Prostate gland (tissue), 2 donors: ENCODE data around the gene CEP20. TPM values are rescaled to one million over a fixed set of nuclear protein-coding genes. Genes with fewer than 3 reads are reported as not detected.
A peak's percentile ranks its signal among the peaks of the same experiment; 100 is the strongest.

ENCODE experiments used
- DNase-seq: peaks from one replicate; pipeline ENCODE4 v3.0.0-alpha.2; 2019; ENCODE audit warnings: low spot score
- H3K27ac ChIP-seq, 2 donors: fragments of 200-600 bp; sonication (generic); 2 replicates each; pipeline ENCODE4 v1.5.1; 2017 to 2019
- H3K27me3 ChIP-seq: fragments of 200-600 bp; sonication (generic); replicated peaks from 2 replicates; pipeline ENCODE4 v1.5.1; 2019; ENCODE audit not compliant: insufficient read depth
- H3K36me3 ChIP-seq, 2 donors: fragments of 200-600 bp; sonication (generic); 1 replicate in 1 of 2; 2 replicates in 1 of 2; pipeline versions ENCODE4 v1.5.1 to v1.8.1; 2017 to 2019
- H3K4me1 ChIP-seq: fragments of 200-600 bp; sonication (generic); replicated peaks from 2 replicates; pipeline ENCODE4 v1.5.1; 2019
- H3K4me3 ChIP-seq, 2 donors: fragments of 200-600 bp; sonication (generic); 2 replicates each; pipeline ENCODE4 v1.5.1; 2017 to 2019
- H3K9me3 ChIP-seq: fragments of 200-600 bp; sonication (generic); 2 replicates; pipeline ENCODE4 v1.5.1; 2017
- POLR2A ChIP-seq: fragments of 450-650 bp; IDR thresholded peaks from one replicate; pipeline ENCODE4 v1.6.1; 2016; ENCODE audit warnings: antibody characterized with exemption, mild to moderate bottlenecking
- POLR2AphosphoS5 ChIP-seq: sonication (generic); formaldehyde crosslinking; IDR thresholded peaks from one replicate; pipeline ENCODE4 v1.6.1; 2017; ENCODE audit warnings: antibody characterized with exemption
- WGBS: methylation state at CpG from one replicate; pipeline ENCODE4 v1.1.5; 2018; 5-methylcytosine and 5-hydroxymethylcytosine counted together
- intact Hi-C: fragments of 100-400 bp; cut with DNase I; formaldehyde crosslinking; loops from one replicate; pipeline ENCODE4 v1.14.2; 2022
- total RNA-seq, 2 donors: library from RNA; depleted of rRNA; stranded (reverse); fragments of >200 nt; gene quantifications; one replicate each; pipeline ENCODE4 v1.1.0, GENCODE V29; 2016
- TF ChIP-seq, protein P1 (sequence below), 4 experiments: fragments of 200-600 bp in 2 of 4; fragments of 450-650 bp in 2 of 4; sonication (generic) in 2 of 4; IDR thresholded peaks; 1 replicate in 3 of 4; 2 replicates in 1 of 4; pipeline ENCODE4 v1.5.1; 2016 to 2019; ENCODE audit warnings: antibody characterized with exemption in 4 of 4, mild to moderate bottlenecking in 2 of 4, moderate library complexity in 2 of 4

The CEP20 gene
- total RNA-seq, 2 donors from 2014 or later, result 30.7 to 33.4 TPM

DNA sequence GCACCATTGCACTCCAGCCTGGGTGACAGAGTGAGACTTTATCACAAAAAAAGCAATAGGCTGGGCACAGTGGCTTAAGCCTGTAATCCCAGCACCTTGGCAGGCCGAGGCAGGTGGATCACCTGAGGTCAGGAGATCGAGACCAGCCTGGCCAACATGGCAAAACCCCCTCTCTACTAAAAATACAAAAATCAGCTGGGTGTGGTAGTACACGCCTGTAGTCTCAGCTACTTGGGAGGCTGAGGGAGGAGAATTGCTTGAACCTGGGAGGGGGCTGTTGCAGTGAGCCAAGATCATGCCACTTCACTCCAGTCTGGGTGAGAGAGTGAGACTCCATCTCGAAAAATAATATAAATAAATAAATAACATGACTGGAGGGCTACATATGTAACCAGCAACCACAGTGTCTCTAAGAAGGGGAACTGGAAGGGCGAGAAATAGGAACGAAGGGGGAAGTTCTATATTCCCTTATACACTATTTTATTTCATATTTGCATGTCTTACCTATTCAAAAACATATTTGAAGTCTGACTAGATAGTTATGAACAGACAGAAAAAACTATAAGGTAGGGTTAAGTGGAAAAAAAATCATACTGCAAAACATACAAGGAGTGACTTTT is 57.5 kb downstream of the CEP20 start:
- peak; percentile 4 for TF ChIP-seq POLR2AphosphoS5
- TF ChIP-seq, protein P1, sequence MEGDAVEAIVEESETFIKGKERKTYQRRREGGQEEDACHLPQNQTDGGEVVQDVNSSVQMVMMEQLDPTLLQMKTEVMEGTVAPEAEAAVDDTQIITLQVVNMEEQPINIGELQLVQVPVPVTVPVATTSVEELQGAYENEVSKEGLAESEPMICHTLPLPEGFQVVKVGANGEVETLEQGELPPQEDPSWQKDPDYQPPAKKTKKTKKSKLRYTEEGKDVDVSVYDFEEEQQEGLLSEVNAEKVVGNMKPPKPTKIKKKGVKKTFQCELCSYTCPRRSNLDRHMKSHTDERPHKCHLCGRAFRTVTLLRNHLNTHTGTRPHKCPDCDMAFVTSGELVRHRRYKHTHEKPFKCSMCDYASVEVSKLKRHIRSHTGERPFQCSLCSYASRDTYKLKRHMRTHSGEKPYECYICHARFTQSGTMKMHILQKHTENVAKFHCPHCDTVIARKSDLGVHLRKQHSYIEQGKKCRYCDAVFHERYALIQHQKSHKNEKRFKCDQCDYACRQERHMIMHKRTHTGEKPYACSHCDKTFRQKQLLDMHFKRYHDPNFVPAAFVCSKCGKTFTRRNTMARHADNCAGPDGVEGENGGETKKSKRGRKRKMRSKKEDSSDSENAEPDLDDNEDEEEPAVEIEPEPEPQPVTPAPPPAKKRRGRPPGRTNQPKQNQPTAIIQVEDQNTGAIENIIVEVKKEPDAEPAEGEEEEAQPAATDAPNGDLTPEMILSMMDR (IDR thresholded peaks at IDR 0.05), result no peak
- intact Hi-C loops, result no loop called here
- Histone ChIP-seq H3K4me1 (no peaks in the 10 kb centered on the region), H3K9me3 (no peaks in the 10 kb centered on the region), H3K27me3 (no peaks in the 10 kb centered on the region), H3K4me3 (no peak overlapping the region), H3K27ac (no peak overlapping the region), H3K36me3 (no peaks in the 10 kb centered on the region)
- DNase-seq, result no peak
- WGBS, result 59% methylated on average over 6 of the region's 6 CpGs

DNA sequence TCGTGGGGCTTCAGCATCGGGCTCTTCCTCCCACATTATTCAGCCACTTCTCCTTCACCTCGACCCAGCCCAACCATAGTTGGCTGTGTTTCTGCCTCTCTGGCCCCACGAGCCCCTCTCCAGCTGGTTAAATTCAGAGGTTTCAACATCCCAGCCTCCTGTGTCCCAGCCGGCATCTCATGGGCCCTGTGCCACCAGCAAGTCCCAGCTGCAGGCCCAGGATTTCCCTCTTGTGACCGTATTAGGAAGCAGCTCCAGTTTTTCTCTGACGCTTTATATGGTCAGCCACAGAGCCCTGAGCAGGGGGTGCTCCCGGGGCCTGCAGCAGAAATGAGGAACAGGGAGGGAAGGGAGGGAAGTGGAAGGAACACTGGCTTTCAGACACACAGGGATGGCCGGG is 58.9 kb downstream of the CEP20 start:
- Histone ChIP-seq H3K27me3 (no peaks in the 10 kb centered on the region), H3K27ac (peak overlapping the region; percentile 48 to 65), H3K36me3 (no peaks in the 10 kb centered on the region), H3K9me3 (no peaks in the 10 kb centered on the region), H3K4me1 (no peaks in the 10 kb centered on the region), H3K4me3 (no peak overlapping the region)
- TF ChIP-seq POLR2AphosphoS5 (peak; percentile 57), POLR2A (no peak)
- TF ChIP-seq, protein P1 (IDR thresholded peaks at IDR 0.05), result no peak
- intact Hi-C loops, result no loop called here
- peak; percentile 27 for DNase-seq
- WGBS, result 27% methylated on average over 9 of the region's 9 CpGs

DNA sequence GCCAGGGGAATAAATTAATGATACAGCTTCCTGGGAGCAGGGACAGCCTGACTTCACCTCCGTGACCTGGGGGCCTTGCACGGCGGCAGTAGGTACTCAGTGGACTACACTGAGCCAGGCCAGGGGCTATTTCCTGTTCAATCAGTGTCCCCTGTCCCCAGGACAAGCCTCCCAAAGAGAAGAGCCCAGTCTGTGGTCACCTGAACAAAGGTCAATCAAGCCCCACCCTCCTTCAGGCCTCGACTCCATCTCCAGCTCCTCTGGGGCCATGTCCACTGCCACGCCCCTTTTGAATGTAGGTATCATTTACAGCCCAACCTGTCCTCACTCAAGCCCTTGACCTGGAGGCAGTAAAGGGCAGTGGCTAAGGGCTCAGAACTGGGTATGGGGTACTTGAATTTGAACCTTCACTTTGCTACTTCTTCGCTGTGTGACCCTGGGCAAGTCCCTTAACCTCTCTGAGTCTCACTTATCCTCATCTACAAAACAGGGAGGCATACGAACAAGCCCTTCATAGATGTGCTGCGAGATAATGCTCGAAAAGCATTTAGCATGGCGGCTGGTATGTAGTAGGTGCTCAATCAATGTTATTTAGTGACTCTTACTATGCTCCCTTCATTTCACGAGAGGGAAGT is 60.6 kb downstream of the CEP20 start:
- TF ChIP-seq POLR2A (no peak), POLR2AphosphoS5 (peak; percentile 11)
- TF ChIP-seq, protein P1 (IDR thresholded peaks at IDR 0.05), result no peak
- DNase-seq, result no peak
- H3K4me1 ChIP-seq, result no peaks in the 10 kb centered on the region
- no peaks in the 10 kb centered on the region for H3K9me3 ChIP-seq
- no peaks in the 10 kb centered on the region for H3K27me3 ChIP-seq
- intact Hi-C loops, result no loop called here
- H3K36me3 ChIP-seq, result no peaks in the 10 kb centered on the region
- 85% methylated on average over 11 of the region's 11 CpGs for WGBS
- H3K4me3 ChIP-seq, result no peak overlapping the region
- H3K27ac ChIP-seq, result peak overlapping the region; percentile 48 to 65

DNA sequence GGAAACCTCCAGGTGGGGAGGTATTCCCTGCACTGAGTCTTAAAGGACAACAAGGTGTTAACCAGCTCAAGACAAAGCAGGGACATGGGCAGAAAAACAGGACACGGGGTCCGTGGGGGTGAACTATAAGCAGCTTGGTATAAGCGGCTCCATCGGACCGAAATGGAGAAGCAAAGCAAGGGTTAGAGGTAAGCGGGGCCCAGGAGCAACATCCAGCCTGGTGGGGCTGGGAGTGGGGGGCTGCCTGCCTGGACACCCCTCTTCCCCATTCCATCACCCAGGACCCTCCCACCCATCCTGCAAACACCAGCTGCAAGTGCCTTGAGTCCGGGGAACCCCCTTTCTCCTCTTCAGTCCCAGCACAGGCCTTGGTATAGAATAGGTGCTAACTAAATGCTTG is 61.1 kb downstream of the CEP20 start:
- no peaks in the 10 kb centered on the region for H3K36me3 ChIP-seq
- no peak for DNase-seq
- no peaks in the 10 kb centered on the region for H3K9me3 ChIP-seq
- peak; percentile 30 for TF ChIP-seq POLR2AphosphoS5
- TF ChIP-seq POLR2A, result no peak
- TF ChIP-seq, protein P1 (IDR thresholded peaks at IDR 0.05), result no peak
- WGBS, result 71% methylated on average over 7 of the region's 7 CpGs
- no peaks in the 10 kb centered on the region for H3K4me1 ChIP-seq
- no peak overlapping the region for H3K4me3 ChIP-seq
- no peak overlapping the region for H3K27ac ChIP-seq
- intact Hi-C loops, result no loop called here
- H3K27me3 ChIP-seq, result no peaks in the 10 kb centered on the region

DNA sequence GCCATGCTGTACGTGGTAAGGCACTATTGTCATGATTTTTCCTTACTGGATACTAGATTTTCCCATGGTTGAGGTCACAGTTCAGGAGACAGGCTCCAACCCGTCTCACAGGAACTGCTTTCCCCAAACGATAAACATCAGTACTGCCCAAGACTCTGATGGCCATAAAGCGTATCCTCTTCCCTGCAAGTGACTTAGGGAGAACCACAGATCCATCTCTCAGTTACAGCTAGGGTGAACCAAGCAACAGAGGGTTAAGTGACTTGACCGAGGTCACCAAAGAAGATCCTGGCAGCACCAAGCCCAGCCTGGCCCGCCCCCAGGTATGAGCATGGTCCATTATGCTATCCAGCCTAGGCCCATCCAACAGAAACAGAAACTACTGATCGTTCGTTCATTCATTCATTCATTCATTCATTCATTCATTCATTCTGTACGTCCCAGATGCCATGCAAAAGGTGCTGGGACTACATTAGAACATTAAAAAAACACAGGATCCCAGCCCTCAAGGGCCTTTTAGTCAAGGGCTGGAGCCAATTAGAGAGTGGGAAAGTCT is 62.6 kb downstream of the CEP20 start:
- TF ChIP-seq, protein P1 (IDR thresholded peaks at IDR 0.05), result no peak
- TF ChIP-seq POLR2AphosphoS5 (no peak), POLR2A (no peak)
- no peak overlapping the region for H3K27ac ChIP-seq

More for the DNA sequence above, 62.6 kb downstream of the CEP20 start:
- DNase-seq, result no peak
- Histone ChIP-seq H3K4me3 (no peak overlapping the region), H3K9me3 (no peaks in the 10 kb centered on the region), H3K4me1 (peaks cover 3% of the 10 kb centered on the region), H3K36me3 (no peaks in the 10 kb centered on the region), H3K27me3 (no peaks in the 10 kb centered on the region)
- WGBS, result 72% methylated on average over 9 of the region's 9 CpGs
- intact Hi-C loops, result no loop called here
